Measurements from ENCODE around the gene NUDCD3. TPM values are rescaled to one million over a fixed set of nuclear protein-coding genes. Genes with fewer than 3 reads are reported as not detected.

The NUDCD3 gene
- total RNA-seq, 1 donor from 2014 or later, result 97.5 TPM

- Mint-ChIP-seq H3K27ac (ENCODE audit: unreplicated experiment) (no peak overlapping the region), H3K4me1 (ENCODE audit: unreplicated experiment) (peaks cover 27% of the 10 kb centered on the region), H3K36me3 (ENCODE audit: low read depth, unreplicated experiment) (peaks cover 34% of the 10 kb centered on the region), H3K4me3 (ENCODE audit: unreplicated experiment) (no peak overlapping the region), H3K9me3 (ENCODE audit: unreplicated experiment) (no peaks in the 10 kb centered on the region), H3K27me3 (ENCODE audit: unreplicated experiment) (peaks cover 15% of the 10 kb centered on the region)
- no peak for DNase-seq (ENCODE audit: low spot score)
- TF ChIP-seq, protein P1, sequence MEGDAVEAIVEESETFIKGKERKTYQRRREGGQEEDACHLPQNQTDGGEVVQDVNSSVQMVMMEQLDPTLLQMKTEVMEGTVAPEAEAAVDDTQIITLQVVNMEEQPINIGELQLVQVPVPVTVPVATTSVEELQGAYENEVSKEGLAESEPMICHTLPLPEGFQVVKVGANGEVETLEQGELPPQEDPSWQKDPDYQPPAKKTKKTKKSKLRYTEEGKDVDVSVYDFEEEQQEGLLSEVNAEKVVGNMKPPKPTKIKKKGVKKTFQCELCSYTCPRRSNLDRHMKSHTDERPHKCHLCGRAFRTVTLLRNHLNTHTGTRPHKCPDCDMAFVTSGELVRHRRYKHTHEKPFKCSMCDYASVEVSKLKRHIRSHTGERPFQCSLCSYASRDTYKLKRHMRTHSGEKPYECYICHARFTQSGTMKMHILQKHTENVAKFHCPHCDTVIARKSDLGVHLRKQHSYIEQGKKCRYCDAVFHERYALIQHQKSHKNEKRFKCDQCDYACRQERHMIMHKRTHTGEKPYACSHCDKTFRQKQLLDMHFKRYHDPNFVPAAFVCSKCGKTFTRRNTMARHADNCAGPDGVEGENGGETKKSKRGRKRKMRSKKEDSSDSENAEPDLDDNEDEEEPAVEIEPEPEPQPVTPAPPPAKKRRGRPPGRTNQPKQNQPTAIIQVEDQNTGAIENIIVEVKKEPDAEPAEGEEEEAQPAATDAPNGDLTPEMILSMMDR (IDR thresholded peaks at IDR 0.05; ENCODE audit: unreplicated experiment), result no peak
Measured at GRCh38 chr7:44394112-44394447, 96.4 kb downstream of the NUDCD3 start.

GRCh38 chr7:44393238-44394111 is 97.0 kb downstream of the NUDCD3 start:
- no peak for DNase-seq (ENCODE audit: low spot score)
- H3K9me3 Mint-ChIP-seq (ENCODE audit: unreplicated experiment), result no peaks in the 10 kb centered on the region
- H3K36me3 Mint-ChIP-seq (ENCODE audit: low read depth, unreplicated experiment), result peaks cover 31% of the 10 kb centered on the region
- H3K27me3 Mint-ChIP-seq (ENCODE audit: unreplicated experiment), result peaks cover 15% of the 10 kb centered on the region
- TF ChIP-seq, protein P1 (IDR thresholded peaks at IDR 0.05; ENCODE audit: unreplicated experiment), result no peak
- H3K4me3 Mint-ChIP-seq (ENCODE audit: unreplicated experiment), result no peak overlapping the region
- no peak overlapping the region for H3K27ac Mint-ChIP-seq (ENCODE audit: unreplicated experiment)
- H3K4me1 Mint-ChIP-seq (ENCODE audit: unreplicated experiment), result peaks cover 24% of the 10 kb centered on the region

GRCh38 chr7:44392618-44393010 is 97.8 kb downstream of the NUDCD3 start:
- H3K27ac Mint-ChIP-seq (ENCODE audit: unreplicated experiment), result no peak overlapping the region

GRCh38 chr7:44391746-44392617 is 98.5 kb downstream of the NUDCD3 start:
- H3K4me3 Mint-ChIP-seq (ENCODE audit: unreplicated experiment), result no peak overlapping the region
- TF ChIP-seq, protein P1 (IDR thresholded peaks at IDR 0.05; ENCODE audit: unreplicated experiment), result no peak
- H3K27me3 Mint-ChIP-seq (ENCODE audit: unreplicated experiment), result peaks cover 15% of the 10 kb centered on the region
- H3K36me3 Mint-ChIP-seq (ENCODE audit: low read depth, unreplicated experiment), result peaks cover 25% of the 10 kb centered on the region
- DNase-seq (ENCODE audit: low spot score), result no peak
- H3K27ac Mint-ChIP-seq (ENCODE audit: unreplicated experiment), result no peak overlapping the region
- peaks cover 16% of the 10 kb centered on the region for H3K4me1 Mint-ChIP-seq (ENCODE audit: unreplicated experiment)
- no peaks in the 10 kb centered on the region for H3K9me3 Mint-ChIP-seq (ENCODE audit: unreplicated experiment)

More at GRCh38 chr7:44392618-44393010, 97.8 kb downstream of the NUDCD3 start:
- H3K4me1 Mint-ChIP-seq (ENCODE audit: unreplicated experiment), result peaks cover 16% of the 10 kb centered on the region
- H3K9me3 Mint-ChIP-seq (ENCODE audit: unreplicated experiment), result no peaks in the 10 kb centered on the region
- DNase-seq (ENCODE audit: low spot score), result no peak
- H3K4me3 Mint-ChIP-seq (ENCODE audit: unreplicated experiment), result no peak overlapping the region
- TF ChIP-seq, protein P1 (IDR thresholded peaks at IDR 0.05; ENCODE audit: unreplicated experiment), result no peak
- peaks cover 15% of the 10 kb centered on the region for H3K27me3 Mint-ChIP-seq (ENCODE audit: unreplicated experiment)
- H3K36me3 Mint-ChIP-seq (ENCODE audit: low read depth, unreplicated experiment), result peaks cover 25% of the 10 kb centered on the region
